Vagina (tissue), 2 donors: ENCODE data around the gene PPTC7. TPM values are rescaled to one million over a fixed set of nuclear protein-coding genes. Genes with fewer than 3 reads are reported as not detected.

Experiments
- DNase-seq, 2 donors: peaks; one replicate each; pipeline ENCODE4 v3.0.0-alpha.2; 2017; ENCODE audit errors: extremely low spot score in 2 of 2
- H3K27ac ChIP-seq: fragments of 200-600 bp; sonication (generic); one replicate; pipeline ENCODE4 v1.5.1; 2019
- H3K27me3 ChIP-seq: fragments of 200-600 bp; sonication (generic); one replicate; pipeline ENCODE4 v1.5.1; 2019
- H3K36me3 ChIP-seq, 2 donors: fragments of 200-600 bp; sonication (generic); one replicate each; pipeline ENCODE4 v1.5.1; 2017 to 2019
- H3K4me1 ChIP-seq: fragments of 200-600 bp; sonication (generic); one replicate; pipeline ENCODE4 v1.5.1; 2019
- H3K4me3 ChIP-seq, 2 donors: fragments of 200-600 bp; sonication (generic); 1 replicate in 1 of 2; 2 replicates in 1 of 2; pipeline ENCODE4 v1.5.1; 2016 to 2019
- H3K9me3 ChIP-seq: fragments of 200-600 bp; sonication (generic); one replicate; pipeline ENCODE4 v1.5.1; 2019
- POLR2A ChIP-seq, 2 donors: fragments of 450-650 bp; IDR thresholded peaks; one replicate each; pipeline ENCODE4 v1.6.1; 2017; ENCODE audit warnings: antibody characterized with exemption in 2 of 2, mild to moderate bottlenecking in 2 of 2, moderate library complexity in 2 of 2
- POLR2AphosphoS5 ChIP-seq, 2 donors: sonication (generic); formaldehyde crosslinking; IDR thresholded peaks; one replicate each; pipeline ENCODE4 v1.9.0; 2017; ENCODE audit warnings: antibody characterized with exemption in 2 of 2, mild to moderate bottlenecking in 2 of 2, low read depth in 1 of 2; ENCODE audit not compliant: insufficient read depth in 1 of 2
- intact Hi-C: fragments of 100-400 bp; cut with DNase I; formaldehyde crosslinking; loops from one replicate; pipeline ENCODE4 v1.15.1; 2023
- total RNA-seq: library from RNA; depleted of rRNA; stranded (reverse); fragments of >200 nt; gene quantifications from one replicate; pipeline ENCODE4 v1.2.3, GENCODE V29; 2016
- TF ChIP-seq, protein P1 (sequence below), 3 experiments: fragments of 450-650 bp in 2 of 3; fragments of 200-600 bp in 1 of 3; sonication (generic) in 1 of 3; IDR thresholded peaks; one replicate each; pipeline ENCODE4 v1.5.1; 2017 to 2019; ENCODE audit warnings: antibody characterized with exemption in 3 of 3, mild to moderate bottlenecking in 2 of 3, moderate library complexity in 2 of 3

Gene PPTC7
- total RNA-seq, 1 donor from 2014 or later = 43.0 TPM

DNA sequence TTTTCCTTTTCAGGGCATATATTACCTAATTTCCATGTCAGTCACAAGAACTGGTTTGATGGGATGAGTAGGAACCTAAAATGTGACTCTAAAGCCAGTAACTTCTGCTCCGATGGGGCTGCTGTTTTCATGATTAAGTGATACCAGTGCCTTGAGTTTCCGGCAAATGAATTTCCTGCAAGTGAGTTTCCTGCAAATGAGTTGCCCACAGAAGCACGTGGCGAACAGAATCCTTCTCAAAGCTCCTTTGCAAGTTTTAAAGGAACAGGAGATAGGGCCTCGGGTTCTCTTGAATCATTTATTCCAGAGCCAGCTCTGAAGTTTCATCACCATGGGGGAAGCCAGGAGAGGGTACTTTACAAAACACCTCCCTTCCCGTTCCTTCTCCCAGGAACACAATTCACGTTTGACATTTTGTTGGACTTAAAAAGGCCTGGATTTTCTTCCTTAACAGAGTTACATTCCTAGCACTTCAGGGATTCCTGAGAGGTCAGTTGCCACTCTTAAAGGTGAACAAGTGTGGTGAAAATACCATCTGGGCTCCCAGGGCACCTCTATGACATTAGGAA is 2.2 kb upstream of the PPTC7 start:
- DNase-seq = no peak
- TF ChIP-seq, protein P1, sequence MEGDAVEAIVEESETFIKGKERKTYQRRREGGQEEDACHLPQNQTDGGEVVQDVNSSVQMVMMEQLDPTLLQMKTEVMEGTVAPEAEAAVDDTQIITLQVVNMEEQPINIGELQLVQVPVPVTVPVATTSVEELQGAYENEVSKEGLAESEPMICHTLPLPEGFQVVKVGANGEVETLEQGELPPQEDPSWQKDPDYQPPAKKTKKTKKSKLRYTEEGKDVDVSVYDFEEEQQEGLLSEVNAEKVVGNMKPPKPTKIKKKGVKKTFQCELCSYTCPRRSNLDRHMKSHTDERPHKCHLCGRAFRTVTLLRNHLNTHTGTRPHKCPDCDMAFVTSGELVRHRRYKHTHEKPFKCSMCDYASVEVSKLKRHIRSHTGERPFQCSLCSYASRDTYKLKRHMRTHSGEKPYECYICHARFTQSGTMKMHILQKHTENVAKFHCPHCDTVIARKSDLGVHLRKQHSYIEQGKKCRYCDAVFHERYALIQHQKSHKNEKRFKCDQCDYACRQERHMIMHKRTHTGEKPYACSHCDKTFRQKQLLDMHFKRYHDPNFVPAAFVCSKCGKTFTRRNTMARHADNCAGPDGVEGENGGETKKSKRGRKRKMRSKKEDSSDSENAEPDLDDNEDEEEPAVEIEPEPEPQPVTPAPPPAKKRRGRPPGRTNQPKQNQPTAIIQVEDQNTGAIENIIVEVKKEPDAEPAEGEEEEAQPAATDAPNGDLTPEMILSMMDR (IDR thresholded peaks at IDR 0.05) = no peak
- TF ChIP-seq POLR2AphosphoS5 (IDR thresholded peaks at IDR 0.05; ENCODE audit: insufficient read depth in 1 of 2, low read depth in 1 of 2) = peak in 1 of 2 donors; percentile 51
- Histone ChIP-seq H3K27ac (peak overlapping the region; percentile 34), H3K36me3 (no peaks in the 10 kb centered on the region), H3K9me3 (no peaks in the 10 kb centered on the region), H3K4me1 (peaks cover 49% of the 10 kb centered on the region), H3K4me3 (no peak overlapping the region), H3K27me3 (no peaks in the 10 kb centered on the region)
- intact Hi-C loops = no loop called here

DNA sequence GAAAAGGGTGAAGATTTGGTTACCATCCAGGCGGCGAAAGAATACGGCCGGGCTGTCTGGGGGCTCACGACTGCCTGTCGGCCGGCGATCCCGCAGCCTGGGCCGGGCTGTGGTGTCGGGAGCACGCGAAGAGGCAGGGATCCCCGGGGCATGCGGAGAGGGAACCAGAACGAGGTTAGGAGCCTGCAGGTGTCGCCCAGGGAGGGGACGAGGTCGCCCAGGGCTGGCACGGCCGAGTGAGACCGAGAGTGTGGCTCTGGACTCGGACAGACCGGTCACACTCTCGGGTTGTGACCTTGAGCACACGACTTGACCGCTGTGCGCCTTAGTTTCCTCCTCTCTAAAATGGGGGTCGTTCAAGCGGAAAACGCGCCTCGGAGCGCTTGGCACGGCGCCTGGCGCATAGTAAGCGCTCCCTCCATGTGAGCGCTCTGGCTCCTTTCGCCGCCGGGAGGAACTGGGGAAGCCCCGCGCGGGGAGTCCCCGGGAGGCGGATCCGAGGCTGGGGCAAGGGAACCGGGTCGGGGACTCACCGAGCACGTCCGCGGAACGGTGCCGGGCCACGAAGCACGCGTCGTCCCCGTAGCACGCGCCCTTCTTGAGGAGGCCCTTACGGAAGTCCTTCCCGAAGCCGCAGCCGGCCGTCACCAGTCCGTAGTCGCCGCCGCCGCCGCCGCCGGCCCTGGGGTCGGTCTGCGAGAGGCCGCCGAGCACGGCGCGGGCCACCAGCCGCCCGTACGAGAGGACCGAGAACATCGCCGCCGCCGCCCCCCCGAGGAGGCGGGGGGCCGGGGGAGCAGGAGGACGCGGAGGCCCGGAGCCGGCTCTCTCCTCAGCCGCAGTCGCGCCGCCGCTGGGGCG is 612 bp downstream of the PPTC7 start:
- no peaks in the 10 kb centered on the region for H3K36me3 ChIP-seq
- no peaks in the 10 kb centered on the region for H3K27me3 ChIP-seq
- H3K27ac ChIP-seq = peak overlapping the region; percentile 93
- H3K9me3 ChIP-seq = no peaks in the 10 kb centered on the region
- DNase-seq = no peak
- H3K4me3 ChIP-seq = peak overlapping the region; percentile 72 to 95
- TF ChIP-seq POLR2A (IDR thresholded peaks at IDR 0.05) = no peak
- peak; percentile 18 to 63 for TF ChIP-seq POLR2AphosphoS5 (IDR thresholded peaks at IDR 0.05; ENCODE audit: insufficient read depth in 1 of 2, low read depth in 1 of 2)
- intact Hi-C loops = no loop called here
- H3K4me1 ChIP-seq = peaks cover 74% of the 10 kb centered on the region

DNA sequence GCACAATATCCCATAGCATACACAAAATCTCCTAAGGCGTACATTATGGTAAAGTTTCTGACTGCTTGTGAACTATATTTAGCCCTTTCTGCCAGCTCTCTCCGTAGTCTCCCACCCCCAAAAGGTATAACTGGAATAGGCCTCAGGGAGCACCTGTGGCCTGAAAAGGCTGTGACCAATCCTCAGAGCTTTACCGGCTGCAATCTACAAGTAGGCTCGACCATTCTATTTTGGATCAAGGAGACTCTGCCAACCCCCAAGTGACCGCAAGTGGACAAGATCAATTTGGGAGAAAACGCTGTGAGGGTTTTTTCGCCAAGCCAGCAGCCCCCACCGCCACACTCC is 1.2 kb downstream of the PPTC7 start:
- H3K4me3 ChIP-seq = peak overlapping the region; percentile 72 to 95
- no peaks in the 10 kb centered on the region for H3K9me3 ChIP-seq
- H3K27me3 ChIP-seq = no peaks in the 10 kb centered on the region
- intact Hi-C loops = no loop called here
- TF ChIP-seq, protein P1 (IDR thresholded peaks at IDR 0.05) = no peak
- TF ChIP-seq POLR2A (IDR thresholded peaks at IDR 0.05) (no peak), POLR2AphosphoS5 (IDR thresholded peaks at IDR 0.05; ENCODE audit: insufficient read depth in 1 of 2, low read depth in 1 of 2) (no peak)
- H3K36me3 ChIP-seq = no peaks in the 10 kb centered on the region
- H3K27ac ChIP-seq = peak overlapping the region; percentile 93
- H3K4me1 ChIP-seq = peaks cover 79% of the 10 kb centered on the region
- no peak for DNase-seq

DNA sequence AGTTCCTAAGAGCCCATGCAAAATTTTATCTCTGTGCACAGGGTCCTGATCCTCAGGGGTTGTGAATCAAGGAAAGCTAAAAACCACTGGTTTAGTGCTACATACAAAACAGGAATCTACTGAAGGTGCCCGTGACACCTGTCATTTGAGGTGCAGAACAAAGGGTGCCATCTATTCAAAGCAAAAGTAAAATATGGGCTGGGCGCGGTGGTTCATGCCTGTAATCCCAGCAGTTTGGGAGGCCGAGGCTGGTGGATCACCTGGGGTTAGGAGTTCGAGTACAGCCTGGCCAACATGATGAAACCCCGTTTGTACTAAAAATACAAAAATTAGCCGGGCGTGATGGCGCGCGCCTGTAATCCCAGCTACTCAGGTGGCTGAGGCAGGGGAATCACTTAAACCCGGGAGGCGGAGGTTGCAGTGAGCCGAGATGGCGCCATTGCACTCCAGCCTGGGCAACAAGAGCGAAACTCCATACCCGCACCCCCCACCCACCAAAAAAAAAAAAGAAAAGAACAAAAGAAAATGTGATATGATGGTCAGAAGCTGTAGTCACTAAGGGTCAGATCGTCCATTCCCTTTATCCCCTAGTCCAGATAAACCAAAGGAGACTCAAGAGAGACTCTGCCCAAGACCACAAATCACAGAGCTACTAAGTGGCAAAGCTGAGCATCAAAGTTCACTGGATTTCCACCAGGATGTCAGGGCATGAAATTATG is 3.4 kb downstream of the PPTC7 start:
- no peaks in the 10 kb centered on the region for H3K9me3 ChIP-seq
- H3K27ac ChIP-seq = peak overlapping the region; percentile 87
- no peaks in the 10 kb centered on the region for H3K27me3 ChIP-seq
- DNase-seq = no peak
- H3K4me1 ChIP-seq = peaks cover 85% of the 10 kb centered on the region
- no peak overlapping the region for H3K4me3 ChIP-seq
- intact Hi-C loops = loop anchor here (5.0 kb wide), 1 partner anchor 37 kb away; no protein-coding TSS in a partner anchor
- H3K36me3 ChIP-seq = no peaks in the 10 kb centered on the region
- TF ChIP-seq POLR2A (IDR thresholded peaks at IDR 0.05) (no peak), POLR2AphosphoS5 (IDR thresholded peaks at IDR 0.05; ENCODE audit: insufficient read depth in 1 of 2, low read depth in 1 of 2) (no peak)
- TF ChIP-seq, protein P1 (IDR thresholded peaks at IDR 0.05) = no peak

DNA sequence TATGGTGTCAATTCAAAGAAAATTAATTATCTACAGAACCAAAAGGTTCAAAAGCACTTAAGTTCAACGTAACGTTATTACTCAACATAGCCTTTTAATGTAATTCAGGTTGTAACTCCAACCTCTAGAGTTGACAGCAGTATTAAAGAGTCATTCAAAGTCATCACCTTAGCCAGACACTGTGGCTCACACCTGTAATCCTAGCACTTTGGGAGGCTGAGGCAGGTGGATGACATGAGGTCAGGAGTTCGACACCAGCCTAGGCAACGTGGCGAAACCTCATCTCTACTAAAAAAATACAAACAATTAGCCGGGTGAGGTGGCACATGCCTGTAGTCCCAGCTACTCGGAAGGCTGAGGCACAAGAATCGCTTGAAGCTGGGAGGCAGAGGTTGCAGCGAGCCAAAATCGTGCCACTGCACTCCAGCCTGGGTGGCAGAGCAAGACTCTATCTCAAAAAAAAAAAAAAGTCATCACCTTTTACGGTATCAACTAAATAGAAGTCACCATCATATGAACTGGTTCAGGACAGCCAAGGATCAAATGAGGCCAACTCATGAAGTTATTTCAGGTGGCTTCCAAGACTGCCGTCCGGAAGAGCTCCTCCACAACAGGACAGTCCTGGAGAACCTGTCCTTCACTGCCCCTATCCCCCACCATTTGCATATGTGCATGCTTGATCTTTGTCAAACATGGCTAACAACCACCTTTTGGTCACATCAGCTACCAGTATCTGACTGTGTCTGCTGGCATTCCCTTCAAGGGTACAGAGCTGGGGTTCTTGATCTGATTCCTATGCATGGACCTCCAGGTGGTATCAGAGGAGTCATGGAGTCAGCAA is 4.2 kb downstream of the PPTC7 start:
- peaks cover 85% of the 10 kb centered on the region for H3K4me1 ChIP-seq
- H3K36me3 ChIP-seq = no peaks in the 10 kb centered on the region
- H3K4me3 ChIP-seq = peak overlapping the region in 1 of 2 donors; percentile 5
- no peak for TF ChIP-seq POLR2A (IDR thresholded peaks at IDR 0.05)
- TF ChIP-seq POLR2AphosphoS5 (IDR thresholded peaks at IDR 0.05; ENCODE audit: insufficient read depth in 1 of 2, low read depth in 1 of 2) = peak in 1 of 2 donors; percentile 47
- H3K27me3 ChIP-seq = no peaks in the 10 kb centered on the region
- peak overlapping the region; percentile 87 for H3K27ac ChIP-seq
- H3K9me3 ChIP-seq = no peaks in the 10 kb centered on the region
- intact Hi-C loops = loop anchor here (5.0 kb wide), 1 partner anchor 37 kb away; no protein-coding TSS in a partner anchor
- no peak for DNase-seq
